CD4-positive, alpha-beta T cell treated with Interleukin-17A for 1 hour (primary cell): ENCODE data around the gene LCLAT1.
"Not testable (repeated sequence)": the region's sequence is repeated elsewhere in the genome, so short reads cannot be mapped to it uniquely, and the experiment has no call there.

Experiments
- DNase-seq: peaks from one replicate; pipeline ENCODE4 v3.0.0-alpha.2; 2020

Gene LCLAT1

DNA sequence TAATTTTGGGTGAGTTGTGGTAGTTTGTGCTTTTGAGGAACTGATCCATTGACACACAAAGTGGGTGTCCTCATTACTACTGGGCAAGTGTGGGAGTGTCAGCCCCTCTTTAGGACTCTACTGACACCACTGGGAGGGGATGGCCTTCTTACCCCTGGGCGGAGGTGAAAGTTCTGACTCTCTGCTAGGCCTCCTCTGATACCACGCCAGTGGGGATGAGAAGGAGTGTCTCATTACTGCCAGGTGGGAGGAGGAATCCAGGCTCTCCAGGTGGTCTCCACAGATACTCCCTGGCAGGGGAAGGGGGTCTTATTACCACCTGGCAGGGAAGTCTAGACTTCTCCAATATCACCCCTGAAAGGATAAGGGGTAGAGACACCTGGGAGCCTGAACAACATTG is 9.1 kb downstream of the LCLAT1 start:
- DNase-seq, result no peak

DNA sequence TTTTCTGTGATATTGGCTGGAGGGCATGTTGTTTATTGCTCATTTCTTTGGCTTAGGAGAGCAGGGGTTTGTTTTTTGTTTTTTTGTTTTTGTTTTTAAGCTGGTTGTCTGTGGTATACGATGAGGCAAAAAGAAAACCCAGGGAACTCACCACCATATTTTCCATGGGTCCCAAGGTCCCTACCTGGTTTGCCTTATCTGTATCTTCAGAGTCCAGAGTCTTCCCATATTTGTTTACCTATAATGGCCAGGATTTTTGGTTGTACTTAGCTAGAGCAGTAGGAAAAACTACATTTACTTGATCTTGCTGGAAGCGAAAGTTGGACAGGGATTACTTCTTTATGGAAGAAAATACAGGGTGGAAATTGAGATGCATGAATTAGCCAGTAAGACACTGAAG is 9.5 kb downstream of the LCLAT1 start:
- no peak for DNase-seq

DNA sequence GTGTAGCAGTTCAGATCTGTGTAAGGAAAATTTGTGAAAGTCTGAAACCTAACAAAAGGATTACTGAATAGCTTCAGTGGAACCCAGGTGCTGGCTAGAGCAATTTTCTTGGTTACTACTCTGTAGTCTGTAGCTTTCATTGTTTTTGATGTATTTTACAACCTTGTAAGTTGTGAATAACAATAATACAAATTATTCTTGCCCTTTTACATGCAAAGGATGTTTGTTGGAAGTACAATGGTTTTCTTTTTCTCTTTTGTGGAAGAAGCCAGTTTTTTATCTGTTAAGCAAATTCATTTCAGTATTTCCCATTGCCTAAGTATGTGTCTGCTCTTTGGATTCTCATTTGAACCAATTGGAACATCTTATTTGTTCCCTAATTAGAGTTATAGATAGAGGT is 10.2 kb downstream of the LCLAT1 start:
- no peak for DNase-seq

DNA sequence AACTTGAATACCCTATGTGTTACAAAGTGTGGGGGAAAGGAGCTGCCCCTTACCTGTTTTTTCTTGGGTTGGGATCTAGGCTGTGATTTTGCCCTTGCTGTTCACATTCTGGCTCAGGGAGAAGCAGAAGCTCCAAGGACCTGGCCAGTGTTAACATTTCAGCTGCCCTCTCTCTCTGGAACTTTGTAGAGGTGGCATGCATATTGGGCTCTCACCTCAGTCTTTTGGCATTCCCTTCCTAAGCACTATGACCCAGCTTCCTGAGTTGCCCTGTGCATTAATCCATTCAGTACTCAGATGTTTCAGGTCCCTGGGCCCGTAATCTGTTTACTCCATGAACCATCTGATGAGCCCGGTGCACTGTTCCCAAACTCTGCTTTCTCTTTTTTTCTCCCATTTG is 12.1 kb downstream of the LCLAT1 start:
- no peak for DNase-seq

DNA sequence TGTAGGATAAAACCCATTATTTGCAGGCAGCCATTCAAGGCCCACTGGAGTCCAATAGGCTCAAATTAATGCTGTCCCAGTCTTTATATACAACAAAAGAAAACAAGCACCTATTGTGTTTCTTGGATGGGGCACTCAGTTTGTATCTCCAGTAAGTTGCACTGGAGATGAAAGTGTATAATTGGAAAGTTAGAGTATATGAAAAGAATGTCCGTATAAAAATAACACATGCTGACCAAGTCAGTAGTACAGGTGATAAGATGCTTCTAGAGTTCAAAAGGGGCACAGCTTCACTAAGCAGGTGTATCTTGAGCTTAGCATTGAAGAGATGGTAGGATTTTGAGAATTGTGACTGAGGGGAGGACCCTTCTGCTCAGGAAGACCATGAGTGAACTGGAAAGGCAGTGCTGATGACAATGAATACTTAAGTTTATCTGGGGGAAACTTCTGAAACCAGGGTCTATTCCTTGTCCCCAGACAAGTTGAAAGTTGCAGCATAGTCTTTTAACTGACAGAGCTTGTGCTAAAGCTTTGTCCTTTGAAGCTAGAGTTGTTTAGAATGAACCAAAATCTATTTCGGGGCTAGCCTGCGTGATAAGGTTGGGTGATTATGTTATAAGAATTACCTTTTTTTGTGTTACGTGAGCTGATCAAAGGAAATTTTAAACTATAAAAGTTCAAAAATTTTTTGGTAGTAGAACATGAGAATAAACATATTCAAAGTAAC is 15.2 kb downstream of the LCLAT1 start:
- DNase-seq, result no peak

DNA sequence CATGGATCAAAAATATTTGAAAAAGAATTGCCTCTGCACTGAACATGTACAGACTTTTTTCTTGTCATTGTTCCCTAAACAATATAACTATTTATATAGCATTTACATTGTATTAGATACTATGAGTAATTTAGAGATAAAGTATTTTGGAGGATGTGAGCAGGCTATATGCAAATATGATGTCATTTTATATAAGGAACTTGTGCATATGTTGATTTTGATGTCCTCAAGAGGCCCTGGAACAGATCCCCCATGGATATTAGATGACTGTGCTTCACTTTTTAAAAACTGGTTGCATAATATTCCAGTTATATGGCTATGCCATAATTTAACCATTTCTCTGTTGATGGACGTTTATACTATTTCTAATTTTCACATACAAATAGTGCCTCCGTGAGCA is 16.5 kb downstream of the LCLAT1 start:
- DNase-seq, result no peak

DNA sequence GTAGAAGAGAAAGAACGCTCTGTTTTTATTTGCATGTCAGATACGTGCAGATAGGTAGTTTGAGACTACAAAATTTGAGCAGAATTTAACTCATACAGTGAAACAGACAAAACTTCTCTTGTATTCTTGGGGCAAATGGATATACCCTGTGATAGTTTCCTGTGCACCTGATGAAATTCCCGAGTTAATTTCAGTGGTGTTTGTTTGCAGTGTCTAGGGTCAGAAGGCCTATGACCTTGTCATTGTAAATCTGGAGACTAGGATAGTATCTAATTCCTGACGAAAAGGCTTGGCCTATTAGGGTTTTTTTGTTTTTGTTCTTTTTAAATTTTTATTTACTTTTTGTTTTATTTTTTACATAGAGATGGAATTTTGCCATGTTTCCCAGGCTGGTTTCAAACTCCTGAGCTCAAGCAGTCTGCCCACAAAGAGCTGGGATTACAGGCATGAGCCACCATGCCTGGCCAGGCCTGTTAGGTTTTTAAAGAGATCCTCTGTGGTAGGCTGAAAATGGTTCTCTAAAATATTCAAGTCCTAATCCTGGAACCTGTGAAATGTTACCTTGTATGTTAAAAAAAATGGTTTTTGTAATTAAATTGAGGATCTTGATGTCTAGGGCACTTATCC is 17.6 kb downstream of the LCLAT1 start:
- no peak for DNase-seq

DNA sequence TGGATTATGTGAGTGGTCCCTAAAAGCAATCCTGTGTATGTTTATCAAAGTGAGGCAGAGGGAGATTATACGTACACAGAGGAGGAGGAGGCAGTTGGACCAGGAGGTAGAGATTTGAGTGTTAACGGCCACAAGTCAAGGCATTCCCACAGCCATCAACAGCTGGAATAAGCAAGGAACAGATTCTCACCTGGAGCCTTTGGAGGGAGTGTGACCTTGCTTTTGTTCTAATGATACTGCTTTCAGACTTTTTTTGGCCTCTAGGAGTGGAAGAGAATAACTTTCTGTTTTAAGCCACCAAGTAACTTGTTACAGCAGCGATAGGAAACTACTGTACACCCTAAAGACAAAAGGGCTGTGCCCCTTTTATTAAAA is 18.1 kb downstream of the LCLAT1 start:
- DNase-seq, result no peak

DNA sequence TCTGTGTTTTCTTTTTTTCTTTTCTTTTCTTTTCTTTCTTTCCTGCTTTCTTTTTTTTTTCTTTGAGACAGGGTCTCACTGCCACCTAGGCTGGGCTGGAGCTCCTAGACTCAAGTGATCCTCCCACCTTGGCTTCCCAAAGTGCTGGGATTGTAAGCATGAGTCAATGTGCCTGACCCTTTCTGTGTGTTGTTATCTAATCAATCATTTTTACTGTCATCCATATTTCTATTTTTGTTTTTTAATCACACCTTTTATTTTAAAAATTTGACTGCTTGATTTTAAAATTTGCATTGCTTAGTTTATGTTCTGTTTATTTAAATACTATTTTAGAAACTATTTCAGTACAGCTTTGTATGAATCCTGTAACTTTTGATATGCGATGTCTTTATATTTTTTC is 19.2 kb downstream of the LCLAT1 start:
- no peak for DNase-seq

DNA sequence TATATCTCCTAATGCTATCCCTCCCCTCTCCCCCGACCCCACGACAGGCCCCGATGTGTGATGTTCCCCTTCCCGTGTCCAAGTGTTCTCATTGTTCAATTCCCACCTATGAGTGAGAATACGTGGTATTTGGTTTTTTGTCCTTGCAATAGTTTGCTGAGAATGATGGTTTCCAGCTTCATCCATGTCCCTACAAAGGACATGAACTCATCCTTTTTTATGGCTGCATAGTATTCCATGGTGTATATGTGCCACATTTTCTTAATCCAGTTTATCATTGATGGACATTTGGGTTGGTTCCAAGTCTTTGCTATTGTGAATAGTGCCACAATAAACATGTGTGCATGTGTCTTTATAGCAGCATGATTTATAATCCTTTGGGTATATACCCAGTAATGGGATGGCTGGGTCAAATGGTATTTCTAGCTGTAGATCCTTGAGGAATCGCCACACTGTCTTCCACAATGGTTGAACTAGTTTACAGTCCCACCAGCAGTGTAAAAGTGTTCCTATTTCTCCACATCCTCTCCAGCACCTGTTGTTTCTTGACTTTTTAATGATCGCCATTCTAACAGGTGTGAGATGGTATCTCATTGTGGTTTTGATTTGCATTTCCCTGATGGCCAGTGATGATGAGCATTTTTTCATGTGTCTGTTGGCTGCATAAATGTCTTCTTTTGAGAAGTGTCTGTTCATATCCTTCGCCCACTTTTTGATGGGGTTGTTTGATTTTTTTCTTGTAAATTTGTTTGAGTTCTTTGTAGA is 20.2 kb downstream of the LCLAT1 start:
- DNase-seq, result not testable (repeated sequence)

DNA sequence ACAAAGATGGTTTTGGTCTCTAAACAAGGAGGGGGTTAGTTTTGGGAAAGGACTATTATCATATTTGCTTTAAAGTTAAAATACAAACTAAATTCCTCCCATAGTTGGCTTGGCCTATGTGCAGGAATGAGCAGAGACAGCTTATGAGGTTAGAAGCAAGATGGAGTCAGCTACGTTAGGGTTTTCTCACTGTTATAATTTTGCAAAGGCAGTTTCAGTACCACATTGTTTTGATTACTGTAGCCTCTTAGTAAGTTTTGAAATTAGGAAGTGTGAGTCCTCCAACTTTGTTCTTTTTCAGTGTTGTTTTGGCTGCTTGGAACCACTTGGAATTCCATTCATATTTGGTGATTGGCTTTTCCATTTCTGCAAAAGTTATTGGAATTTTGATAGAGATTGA is 23.4 kb downstream of the LCLAT1 start:
- DNase-seq, result no peak

DNA sequence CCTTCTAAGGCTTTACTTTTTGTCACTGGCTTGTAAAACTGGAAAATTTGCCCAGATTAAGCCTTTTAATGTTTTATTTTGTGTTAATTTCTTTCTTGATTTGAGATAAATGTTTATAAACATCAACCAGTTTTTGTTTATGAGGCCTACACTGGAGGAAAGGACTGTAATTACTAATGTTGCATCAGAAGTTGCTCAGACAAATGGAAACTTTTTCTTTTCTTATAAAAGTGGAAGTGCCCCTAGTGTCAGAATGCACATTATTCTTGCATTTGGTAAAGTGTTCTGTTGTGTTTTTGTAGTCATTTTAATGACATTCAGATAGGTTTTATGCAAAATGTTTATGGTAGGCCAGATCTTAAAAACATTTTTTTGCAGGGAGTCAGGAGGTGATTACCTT is 25.3 kb downstream of the LCLAT1 start:
- no peak for DNase-seq

DNA sequence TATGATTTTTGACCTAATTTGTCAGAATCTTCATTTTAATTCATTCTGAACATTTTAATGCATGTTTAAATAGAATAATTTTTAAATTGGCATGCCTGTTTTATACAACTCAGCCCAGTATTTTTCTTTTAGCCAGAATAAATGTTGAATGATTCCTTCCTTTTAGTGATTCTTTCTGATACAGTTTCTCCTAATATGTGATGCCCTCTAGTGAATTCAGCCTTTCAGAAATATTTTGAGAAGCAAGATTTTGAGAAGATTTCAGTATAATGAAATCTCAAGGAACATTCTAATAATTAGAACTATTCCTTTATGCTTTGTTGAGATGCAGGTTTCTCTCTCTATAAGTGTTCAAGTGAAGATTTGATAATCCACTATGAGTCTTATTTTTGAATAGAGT is 28.5 kb downstream of the LCLAT1 start:
- DNase-seq, result peak; percentile 3

DNA sequence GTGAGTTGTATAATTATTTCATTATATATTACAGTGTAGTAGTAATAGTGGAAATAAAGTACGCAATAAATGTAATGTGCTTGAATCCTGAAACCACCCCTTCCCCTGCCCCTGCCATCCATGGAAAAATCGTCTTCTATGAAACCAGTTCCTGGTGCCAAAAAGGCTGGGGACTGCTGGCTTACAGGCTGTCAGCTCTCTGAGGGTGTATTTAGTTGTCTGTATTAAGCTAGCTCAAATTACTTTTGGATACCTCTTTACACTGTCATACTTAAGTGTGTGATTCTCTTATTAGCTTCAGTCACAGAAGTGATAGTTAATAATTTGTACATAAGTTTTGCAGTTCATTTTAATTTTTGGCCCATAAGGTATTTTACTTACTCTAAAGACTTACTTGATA is 29.6 kb downstream of the LCLAT1 start:
- no peak for DNase-seq

DNA sequence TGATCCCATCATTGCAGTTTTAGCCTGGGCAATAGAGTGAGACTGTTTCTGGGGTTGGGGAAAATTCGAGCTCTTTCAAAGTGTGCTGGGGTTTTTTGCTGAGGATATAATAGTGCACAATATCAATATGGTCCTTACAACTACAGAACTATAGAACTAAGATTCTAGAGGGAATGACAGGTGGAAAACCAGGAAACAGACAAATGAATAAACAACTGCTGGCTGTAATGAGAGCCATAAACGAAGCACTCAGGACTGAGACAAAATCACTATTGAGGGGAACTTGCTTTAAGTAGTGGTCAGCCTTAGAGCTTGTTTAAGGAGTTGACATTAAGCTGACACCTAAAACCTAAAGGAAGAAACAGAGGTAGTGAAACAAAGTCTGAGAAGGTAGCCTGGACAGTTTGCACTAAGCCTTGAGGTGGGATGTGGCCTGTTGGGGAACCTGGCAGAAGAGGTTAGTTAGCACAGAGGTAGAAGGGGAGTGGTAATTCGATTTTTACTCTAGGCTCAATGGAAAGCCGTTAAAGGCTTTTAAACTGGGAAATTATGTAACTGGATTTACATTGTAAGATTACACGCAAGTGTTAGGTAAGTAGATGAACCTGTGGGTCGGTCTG is 33.8 kb downstream of the LCLAT1 start:
- DNase-seq, result no peak

DNA sequence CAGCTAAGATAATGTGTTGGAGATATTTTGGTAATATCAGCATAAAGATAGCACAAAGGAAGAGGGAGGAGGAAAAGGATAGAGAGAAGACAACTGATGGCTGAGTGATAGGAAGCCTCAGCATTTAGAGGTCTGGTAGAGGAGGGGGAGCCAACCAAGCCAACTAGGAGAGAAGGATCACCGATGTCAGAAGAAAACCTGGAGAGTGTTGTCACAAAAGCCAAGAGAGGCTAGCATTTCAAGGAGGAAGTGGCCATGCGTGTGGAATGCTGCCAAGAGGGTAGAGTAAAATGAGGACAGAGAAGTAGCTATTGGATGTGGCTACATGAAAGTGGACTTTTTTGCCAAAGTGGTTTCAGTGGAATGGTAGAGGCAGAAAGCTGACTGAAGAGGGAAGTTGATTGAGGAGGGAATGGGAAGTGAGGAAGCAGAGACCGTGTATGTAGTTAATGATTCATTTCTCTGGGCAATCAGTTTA is 34.3 kb downstream of the LCLAT1 start:
- DNase-seq, result no peak

DNA sequence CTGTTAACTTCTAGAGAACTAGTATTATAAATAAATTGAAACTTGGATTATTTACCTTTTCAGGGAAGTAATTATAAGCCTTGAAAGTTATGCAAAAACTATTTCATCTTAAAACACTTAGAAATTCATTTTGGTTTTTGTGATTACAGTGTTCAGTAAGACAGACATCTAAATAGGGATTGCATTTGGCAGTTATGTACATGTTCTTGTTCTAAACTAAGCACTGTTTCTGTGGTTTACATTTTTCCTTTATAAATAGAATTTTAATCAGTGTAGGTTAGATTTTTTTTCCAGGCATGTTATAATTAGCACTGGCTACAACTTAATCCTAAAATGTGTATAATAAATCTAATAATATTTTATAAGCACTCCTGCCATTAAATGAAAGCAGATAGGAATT is 35.0 kb downstream of the LCLAT1 start:
- DNase-seq, result no peak

DNA sequence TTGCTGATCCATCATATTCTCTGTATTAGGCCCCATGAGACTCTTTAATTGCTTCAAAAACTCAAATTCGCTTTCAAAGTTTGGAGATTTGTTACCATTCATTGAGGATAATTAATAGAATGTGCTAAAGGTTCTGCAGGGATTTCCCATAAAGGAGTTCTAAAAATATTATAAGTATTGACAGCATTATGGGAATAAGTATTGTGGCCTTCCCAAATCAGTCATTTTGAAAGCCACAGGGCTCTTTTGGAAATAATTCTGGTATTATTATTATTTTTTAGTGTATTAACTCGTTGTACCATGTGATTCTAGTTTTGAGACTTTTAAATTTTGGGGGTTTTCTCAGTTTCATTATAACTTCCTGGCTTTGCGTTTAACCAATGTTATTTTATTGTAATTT is 37.1 kb downstream of the LCLAT1 start:
- DNase-seq, result no peak

DNA sequence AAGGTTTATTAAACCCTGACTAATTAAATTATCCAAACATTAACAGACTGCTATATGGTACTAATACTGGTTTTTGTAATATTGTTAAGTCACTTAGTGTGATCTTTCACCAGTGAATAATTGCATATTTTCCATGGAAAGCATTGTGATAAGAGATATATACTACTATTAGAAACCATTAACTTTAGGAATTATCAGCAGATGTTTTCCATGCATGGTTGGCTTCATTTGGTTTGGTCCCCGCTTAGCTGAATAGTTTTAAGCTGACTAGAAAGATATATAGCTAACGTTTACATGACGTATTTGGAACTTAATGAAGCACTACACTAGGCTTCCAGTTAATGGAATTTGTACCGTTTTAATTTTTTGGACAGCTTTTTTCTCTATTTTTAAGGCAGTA is 37.9 kb downstream of the LCLAT1 start:
- no peak for DNase-seq

DNA sequence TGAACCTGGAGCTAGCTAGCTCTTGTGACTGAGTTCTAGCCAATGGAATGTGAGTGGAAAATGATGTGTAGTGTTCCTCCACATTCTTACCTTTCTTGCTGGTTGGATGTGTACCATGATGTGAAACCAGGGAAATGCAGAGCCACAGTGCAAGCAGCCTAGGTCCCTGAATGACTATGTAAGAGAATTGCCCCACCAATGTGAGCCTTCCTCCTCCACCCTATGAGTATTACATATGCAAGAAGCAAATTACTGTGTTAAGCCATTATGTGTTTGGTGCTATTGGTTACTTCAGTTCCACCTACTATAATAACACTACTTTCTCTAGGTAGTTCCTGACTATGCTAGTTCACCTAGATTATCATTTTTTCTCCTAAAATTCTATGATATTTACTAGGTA is 39.6 kb downstream of the LCLAT1 start:
- no peak for DNase-seq

DNA sequence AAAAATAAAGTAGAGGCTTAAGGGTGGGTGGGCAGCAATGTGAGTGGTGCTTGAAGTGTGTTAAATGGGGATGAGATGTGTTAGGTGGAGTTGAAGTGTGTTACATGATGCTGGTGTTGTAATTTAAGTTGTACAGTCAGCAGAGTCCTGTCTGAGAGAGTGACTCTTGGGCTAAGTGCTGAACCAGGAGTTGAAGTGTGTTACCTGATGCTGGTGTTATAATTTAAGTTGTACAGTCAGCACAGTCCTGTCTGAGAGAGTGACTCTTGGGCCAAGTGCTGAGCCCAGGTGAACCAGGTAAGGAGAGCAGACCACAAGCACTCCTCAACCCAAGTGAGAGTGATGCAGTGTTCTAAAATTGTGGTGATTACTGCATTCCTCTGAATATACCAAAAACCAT is 40.6 kb downstream of the LCLAT1 start:
- DNase-seq, result no peak

DNA sequence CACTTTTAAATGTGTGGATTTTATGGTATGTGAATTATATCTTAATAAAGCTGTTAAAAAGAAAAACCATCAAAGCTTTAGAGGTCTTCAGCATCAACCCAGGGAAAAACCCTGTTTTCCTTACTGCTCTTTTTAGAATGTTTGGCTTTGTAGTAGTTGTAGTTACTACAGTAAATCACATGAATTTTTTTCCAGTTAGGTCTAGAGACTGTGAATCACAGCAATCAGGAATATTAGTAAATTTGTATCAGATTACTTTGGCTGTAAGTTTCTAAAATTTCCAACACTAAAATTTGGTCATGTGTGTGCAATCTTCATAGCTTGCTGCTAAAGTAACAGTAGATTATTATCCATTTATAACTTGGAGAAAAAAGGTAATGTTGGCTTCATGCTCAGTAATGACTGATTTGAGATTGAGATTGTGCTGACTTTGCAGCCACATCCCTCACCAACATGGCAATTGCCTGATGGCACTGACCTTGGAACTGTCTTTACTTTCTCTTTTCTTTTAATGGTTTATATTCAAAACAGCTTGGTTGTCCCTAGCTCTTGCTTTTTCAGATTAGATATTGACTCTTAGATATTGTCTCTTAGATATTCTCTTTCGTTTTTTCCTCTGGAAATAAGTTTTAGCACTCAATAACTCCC is 41.1 kb downstream of the LCLAT1 start:
- no peak for DNase-seq

DNA sequence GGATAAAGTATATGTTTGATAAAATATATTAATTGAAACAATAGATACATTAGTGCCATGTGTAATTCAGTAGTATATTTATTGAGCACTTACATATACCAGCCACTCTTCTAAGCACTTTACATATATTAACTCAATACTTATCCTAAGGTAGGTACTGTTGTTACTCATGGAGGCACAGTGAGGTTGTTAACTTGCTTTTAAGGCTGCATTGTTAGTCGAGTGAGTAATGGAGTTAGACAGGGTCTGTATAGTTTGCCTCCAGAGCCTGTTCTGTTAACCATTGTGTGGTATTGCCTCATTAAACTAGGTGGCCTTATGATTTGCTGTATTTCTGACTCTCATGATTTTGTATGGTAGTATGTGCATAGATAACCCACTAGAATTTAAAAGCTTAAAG is 44.2 kb downstream of the LCLAT1 start:
- no peak for DNase-seq
